ENCODE data around the gene DLX2. TPM values are rescaled to one million over a fixed set of nuclear protein-coding genes. Genes with fewer than 3 reads are reported as not detected.
"Not testable (repeated sequence)": the region's sequence is repeated elsewhere in the genome, so short reads cannot be mapped to it uniquely, and the experiment has no call there.

Gene DLX2
- total RNA-seq, 1 donor from 2014 or later: not detected

DNA sequence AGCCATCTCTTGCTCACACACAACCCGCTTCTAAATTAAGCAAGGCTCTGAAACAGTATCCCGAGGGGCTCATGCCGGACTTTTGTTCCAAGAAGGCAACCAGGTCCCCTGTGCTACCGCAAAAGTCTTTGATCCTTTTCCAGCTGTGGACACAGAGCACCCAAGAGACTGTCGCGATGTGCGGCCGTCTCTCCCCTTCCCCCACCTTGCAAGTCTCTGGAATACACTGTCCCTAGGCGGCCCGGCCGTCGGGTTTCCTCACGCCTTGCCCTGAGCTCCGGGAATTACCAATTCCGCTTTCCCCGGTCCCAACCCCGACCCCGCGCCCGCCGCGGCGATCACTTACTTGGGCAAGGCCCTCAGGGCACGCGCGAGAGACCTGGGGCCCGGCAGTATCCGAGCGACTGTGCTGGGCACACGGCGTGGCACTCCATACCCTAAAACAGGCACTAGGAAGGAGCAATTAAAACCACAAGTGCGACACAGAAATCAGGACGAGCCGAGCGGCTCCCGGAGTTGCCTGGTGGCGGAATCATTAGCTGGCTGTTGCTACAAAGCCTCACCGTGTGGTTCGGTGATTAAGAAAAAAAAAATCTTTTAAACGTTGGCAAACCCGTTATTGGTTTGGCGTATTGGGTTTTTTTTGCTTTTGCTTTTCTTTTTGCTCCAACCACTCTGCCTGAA is 19.6 kb downstream of the DLX2 start:
- DNase-seq: no peak

DNA sequence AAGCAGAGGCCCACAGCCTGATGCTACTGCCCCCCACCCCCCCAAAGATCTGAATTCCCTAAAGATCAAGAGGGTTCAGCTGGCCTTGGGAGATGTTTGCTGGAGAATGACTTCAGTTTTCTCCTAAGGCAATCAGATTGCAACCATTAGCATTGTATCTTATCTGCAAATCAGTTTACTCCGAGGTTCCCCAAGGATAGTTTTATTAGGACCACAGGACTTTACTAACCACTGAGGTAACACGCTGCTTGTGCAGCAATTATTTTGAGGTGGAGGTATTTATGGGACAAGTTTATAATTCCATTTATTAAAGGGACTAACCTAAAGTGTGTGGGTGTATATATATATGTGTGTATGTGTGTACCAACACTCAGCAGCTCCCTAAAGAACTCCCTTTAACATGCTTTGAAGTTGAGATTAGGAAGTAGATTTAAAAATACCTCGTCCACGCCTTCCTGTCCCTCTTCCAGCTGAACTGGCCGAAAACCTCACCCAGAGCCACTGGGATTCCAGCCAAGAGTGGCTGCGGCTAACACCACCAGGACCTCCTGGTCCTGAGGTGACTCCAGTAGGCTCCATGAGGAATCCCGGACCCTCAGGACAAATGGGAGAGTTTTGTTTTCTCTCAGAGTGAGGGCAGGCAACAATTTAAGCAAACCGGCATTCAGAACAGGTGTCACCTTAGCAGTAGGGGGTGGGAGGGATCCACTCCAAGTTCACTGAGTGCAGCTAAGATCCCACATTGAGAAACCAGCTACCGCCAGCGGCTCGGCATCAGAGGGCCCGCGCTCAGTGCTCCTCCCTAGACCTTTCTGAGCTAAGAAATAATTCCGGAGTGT is 20.4 kb downstream of the DLX2 start:
- no peak for DNase-seq

DNA sequence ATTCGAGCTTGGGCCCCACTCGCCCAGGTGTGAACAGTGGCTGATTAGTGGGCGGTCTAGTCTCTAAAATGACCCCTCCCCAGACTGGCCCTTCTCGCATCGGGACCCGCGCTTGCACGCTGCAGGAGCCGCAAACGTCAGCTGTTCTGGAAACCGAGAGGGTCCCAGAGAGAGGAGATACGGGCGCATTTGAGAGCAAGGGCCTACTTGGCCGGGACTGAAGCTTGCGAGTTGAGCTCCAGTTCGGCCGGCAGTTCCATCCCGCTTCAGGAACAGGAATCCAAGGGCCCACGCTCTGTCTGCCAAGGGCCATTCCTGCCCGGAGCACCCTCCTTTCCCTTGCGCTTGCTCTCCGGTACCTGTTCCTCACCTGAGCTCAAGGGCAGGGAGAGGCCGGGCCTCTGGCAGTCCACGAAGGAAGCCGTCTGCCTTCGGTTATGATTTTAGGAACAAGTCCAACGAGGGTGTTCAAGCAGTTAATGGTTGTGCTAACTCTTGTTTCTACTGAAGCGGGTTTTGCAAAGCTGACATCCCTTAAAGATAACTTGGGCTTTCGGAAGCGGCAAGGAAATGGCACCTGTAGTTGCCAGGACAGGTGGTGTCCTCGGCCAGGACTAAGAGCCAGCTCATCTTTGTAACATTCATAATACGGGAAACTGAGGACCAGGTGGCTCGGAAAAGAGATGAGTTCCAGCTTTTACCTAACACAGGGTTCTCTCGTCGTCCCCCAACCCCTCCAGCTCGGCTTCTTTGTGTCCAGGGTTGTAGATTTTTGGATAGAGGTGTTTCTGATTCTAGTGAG is 21.3 kb downstream of the DLX2 start:
- DNase-seq: no peak

DNA sequence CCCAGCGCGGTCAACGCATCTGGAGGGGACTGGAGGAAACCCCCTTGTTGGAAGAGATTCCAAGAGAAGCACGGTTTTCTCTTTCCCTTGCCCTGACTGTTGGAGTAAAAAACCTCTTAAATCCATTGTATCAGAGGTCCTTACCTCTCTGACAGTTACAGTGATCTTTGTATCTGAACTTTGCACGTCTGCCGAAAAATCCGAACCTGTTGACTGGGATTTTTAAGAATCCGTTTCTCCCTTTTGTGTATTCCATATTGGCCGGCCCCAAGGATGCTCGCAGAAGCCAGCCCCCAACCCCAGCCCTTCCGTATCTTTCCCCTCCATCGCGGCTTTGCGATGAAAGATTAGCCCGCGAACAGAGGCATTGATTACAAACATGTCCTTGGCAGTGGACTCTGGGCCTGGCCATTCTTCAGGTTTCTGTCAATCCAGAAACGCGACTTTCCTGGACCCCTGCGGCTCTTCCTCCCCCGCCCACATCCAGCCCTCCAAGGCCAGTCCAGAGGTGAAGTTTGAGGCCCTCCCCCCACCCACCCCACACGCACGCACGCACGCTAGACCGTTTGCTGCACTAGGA is 22.0 kb downstream of the DLX2 start:
- no peak for DNase-seq

DNA sequence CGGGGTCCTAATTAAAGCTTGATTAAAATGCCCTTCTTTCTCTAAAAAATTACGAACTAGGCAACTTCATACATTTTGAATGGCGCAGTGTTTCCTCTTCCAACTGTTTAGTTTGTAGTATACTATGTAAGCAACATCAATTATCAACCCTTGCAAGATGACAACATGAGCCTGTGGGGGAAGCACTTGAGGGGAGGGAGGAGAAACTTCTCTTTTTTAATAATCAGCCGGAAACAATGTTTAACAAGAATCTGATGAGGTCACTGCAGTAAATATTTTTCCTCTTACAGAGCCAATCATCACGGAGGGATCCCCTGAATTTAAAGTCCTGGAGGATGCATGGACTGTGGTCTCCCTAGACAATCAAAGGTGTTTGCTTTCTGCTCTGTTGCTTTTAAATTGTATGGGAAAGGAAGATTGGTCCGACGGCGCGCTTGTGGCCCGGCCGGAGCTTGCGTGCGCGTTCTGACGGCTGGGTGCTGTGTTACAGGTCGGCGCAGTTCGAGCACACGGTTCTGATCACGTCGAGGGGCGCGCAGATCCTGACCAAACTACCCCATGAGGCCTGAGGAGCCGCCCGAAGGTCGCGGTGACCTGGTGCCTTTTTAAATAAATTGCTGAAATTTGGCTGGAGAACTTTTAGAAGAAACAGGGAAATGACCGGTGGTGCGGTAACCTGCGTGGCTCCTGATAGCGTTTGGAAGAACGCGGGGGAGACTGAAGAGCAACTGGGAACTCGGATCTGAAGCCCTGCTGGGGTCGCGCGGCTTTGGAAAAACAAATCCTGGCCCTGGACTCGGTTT is 22.7 kb downstream of the DLX2 start:
- DNase-seq: no peak

DNA sequence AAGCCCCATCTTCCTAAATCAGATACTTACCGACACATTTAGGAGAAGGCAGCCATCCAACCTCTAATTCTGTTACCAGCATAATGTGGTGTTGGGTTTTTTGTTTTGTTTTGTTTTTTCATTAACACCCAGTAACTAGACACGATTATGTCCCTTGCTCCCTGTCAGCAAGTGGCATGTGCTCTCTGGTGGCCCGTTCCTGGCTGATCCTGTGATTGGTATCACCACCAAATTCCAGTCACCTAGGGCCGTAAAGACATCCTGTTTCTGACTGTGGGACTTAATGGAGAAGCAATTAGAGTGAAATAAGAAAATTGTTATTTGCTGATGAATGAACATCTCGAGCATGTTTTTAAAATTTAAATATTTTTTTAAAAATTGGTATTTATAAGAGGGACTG is 23.3 kb downstream of the DLX2 start:
- no peak for DNase-seq

DNA sequence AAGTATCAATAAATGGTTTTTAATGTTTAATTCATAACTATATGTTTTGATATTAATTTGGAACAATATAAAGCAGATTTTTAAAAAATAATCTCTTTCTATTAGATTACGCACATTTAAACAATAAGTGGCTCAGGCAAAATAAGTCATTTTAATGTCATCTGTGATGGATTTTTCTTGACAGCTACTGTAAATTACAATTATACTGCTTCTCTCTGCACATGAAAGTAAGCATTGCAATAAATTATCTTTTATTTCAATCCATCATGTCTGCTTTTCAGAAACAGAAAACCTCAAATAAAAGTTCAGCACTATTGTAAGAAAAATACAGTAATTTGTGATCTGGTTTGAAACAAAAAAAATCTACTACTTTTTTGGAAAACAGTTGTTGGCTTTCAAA is 28.4 kb downstream of the DLX2 start:
- DNase-seq: no peak

DNA sequence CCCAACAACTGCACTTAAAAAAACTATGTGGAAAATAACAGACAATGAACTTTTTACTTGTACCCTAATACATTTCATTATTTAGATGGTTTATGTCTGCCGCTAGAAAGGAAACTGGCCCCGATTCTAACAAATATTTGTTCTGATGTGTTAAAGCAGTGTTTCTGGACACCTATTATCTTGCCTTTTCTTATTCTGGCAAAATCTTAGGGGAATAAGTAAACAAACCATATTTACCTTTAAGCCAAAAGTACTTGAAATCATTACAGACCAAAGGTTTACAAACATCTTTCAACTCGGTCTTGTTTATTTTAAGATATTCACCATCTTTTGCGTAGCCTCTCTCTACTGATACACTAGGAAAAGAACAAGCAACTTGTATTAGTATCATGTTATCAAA is 29.2 kb downstream of the DLX2 start:
- DNase-seq: no peak

DNA sequence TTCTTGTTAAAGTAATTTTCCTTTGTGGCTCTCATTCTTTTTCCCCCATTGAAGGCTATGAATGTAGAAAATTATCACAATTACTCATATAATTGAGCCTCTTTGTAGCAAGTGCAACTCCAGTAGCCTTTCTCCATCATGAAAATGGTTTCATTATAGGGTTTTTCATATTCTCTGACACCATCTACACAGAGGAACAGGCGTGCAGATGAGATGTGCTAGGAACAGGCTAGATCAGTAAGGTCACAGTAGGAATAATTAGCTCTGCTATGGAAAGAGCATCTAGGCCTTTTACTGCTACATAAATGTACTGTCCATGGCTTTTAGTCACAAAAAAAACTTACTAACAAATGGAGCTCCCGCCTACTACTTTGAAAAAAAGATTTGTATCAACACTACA is 30.0 kb downstream of the DLX2 start:
- DNase-seq: no peak

DNA sequence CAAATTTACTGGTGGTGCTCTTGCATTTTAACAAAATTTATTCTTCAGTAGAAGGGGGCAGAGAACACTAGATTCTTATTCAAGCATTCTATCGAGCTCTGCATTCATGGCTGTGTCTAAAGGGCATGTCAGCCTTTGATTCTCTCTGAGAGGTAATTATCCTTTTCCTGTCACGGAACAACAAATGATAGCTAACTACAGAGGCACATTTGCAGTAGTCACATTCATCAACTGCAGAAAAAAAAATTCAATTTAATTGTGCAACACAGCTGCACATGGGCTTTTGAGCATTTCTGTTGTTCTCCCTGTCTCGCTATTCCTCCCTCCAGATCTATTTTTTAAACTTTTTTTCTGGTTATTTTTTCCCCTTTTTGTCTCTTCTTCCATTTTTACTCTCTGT is 30.4 kb downstream of the DLX2 start:
- DNase-seq: no peak

DNA sequence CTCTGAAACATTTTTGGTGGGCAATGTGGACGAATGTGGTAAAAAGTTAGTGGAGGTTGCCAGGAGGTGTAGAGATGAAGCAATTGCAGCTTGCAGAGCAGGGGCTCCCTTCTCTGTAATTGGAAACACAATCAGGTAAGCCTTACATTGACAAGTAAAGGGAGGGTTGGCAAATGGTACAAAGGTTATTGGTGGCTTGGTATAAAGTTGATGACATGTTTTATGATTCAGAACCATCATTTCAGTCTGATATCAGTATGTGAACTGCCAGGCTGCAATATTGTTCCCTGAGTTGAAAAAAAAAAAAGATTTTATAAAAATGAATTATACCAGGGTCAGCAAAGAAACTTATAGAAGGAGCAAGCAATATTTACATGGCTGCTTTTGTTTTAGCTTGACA is 31.8 kb downstream of the DLX2 start:
- no peak for DNase-seq

DNA sequence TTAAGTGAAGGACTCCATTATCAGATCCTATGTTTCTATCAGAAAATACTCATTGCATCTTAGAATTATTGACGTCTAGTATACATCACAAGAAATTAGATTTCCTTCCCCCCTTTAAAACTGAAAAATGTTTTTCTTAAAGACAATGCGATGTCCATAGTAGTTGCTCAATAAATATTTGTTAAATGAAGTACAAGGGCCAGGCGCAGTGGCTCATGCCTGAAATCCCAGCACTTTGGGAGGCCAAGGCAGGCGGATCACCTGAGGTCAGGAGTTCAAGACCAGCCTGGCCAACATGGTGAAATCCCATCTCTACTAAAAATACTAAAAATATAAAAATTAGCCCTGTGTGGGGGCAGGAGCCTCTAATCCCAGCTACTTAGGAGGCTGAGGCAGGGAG is 34.8 kb downstream of the DLX2 start:
- not testable (repeated sequence) for DNase-seq

DNA sequence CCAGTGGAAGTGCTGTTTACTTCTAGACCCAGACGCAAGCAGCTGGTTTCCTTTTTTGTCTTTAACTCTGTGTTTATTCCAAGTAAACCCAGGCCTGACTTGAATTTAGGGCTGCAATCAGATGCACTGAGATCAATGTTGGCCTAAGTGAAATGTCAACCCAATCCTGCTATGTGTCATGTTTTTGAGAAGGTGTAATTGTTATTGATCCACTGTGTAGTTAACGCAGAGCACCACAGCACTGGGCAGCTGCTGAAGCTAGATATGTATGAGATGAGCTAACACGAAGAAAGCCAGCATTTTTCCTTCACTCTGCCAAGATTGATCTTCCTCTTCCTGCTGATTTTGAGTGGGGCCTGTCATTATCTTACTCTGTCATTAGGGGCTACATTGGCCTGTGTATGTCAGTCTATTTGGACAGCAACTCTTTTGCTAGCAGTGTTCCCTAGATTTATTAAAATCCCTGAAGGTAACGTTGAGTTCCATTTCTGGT is 36.3 kb downstream of the DLX2 start:
- DNase-seq: no peak

DNA sequence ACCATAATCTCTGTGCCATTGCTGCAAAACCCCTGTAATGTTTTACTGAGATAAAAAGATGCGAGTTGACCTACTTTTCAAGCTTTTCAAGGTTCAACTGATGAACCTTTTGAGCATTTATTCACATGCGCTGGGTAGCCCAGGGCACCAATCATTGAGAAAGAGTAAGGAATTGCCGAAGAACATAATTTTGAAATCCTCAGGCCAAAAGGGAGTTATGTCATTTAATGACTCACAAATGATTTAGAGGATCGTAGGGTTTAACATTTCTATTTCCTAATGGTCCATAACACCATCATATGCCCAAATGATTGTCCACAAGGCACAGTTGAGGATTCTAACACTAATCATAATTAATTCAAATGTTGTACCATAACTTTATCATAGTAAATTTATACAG is 37.6 kb downstream of the DLX2 start:
- DNase-seq: no peak

DNA sequence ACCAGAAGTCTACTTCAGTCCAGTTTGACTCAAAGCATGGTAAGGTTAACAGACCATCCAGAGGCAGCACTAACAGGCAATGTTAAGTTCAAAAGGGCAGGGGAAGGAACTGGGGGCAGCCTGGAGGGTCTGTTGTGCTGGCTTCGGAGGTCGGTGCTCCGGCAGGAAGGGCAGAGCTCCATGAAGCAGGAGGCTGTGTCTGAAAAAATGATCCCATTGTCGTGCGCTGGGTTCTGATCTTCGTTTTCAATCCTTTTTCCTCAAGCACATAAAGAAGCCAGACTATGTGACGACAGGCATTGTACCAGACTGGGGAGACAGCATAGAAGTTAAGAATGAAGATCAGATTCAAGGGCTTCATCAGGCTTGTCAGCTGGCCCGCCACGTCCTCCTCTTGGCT is 39.3 kb downstream of the DLX2 start:
- DNase-seq: no peak

DNA sequence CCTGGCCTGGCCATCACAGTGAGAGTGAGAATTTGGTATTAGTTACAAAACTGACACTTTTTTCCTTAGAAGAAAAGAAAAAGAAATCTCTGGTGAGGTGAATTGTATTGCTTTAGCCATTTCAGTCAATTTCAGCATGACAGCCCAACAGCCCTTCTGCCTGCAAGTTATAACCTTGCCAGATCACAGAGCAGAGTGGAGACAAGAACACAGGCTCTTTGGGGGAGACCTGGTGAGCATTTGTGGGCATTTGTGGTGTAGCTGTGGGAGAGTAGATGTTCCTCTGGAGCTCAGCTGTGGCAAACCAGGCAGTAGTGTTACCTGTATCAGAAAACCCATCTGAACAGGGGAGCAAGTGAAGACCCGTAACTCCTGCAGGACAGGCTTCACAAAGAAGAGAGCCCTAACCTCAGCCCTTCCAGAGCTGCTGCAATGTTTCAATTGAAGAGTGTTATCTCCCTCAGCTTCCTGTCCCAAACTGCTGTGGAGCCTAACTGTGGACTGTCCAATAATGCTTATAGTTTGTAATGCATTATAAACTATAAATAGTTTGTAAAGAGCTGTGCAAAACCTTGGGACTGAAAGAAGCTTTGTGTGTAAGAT is 40.2 kb downstream of the DLX2 start:
- DNase-seq: no peak

DNA sequence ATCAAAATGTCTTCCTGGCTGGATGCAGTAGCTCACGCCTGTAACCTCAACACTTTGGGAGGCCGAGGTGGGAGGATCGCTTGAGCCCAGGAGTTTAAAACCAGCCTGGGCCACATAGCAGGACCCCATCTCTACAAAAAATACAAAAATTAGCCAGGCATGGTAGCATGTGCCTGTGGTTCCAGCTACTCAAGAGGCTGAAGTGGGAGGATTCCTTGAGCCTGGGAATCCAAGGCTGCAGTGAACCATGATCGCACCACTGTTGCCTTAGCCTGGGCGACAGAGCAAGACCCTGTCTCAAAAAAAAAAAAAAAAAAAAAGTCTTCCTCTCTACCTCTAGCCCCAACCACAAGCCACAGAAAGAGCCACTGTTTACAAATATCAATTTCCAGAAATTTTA is 42.6 kb downstream of the DLX2 start:
- not testable (repeated sequence) for DNase-seq

DNA sequence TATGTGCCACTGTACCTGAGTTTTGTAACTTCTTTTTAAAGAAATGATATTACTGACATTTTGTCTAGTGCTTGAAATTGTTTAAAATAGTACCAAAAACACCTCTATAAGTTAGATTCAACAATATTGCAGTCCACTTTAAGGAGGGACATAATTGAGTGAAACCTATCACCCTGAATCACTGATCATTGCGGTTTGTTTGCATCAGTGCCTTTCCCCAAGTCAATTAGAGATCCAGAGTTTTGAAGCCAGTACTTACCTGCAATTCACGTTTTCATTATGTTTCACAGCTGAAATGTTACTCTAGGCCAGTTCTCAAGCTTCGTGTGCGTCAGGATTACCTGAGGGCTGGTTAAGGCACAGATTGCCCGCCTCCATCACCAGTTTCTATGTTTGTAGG is 44.0 kb downstream of the DLX2 start:
- no peak for DNase-seq

DNA sequence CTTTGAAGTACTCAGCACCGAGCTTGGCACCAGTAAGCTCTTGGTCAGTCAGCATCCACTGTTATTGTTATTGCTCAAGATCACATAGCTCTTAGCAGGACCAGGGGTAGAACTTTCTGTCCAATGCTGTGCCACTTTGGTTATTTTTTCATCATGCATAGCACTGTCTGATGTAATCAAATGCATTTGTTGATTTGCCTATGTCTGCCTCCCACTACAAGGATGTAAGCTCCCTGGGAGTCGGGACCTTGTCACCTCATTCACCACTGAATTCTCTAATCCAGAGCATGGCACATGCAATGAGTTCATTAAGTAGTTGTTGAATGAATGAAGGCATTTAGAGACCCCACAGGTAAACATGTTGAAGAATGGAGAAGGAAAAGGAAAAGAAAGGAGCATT is 46.4 kb downstream of the DLX2 start:
- no peak for DNase-seq

DNA sequence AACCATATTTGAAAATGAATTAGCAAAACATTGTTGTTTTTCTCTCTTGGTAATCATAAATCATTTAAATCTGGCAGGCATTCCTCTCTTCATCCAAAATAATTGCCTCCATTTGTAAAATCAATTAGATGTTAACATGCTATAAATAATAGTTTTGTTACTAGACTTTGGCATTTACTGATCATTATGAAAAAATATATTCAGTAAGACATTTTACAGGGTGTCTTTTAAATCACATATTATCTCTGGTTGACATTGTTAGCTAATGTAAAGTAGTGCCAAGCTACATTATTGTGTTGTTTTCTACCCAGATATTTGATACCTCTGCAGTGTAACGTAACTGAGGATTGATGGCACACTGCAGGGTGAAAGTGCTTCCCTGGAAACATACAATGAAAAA is 49.2 kb downstream of the DLX2 start:
- no peak for DNase-seq
